MM.1S (cell line): Measurements from ENCODE around the gene CORO1C.

Experiments
- EZH2 ChIP-seq: fragments of 300-600 bp; sonication (generic); optimal IDR thresholded peaks from 2 replicates; pipeline ENCODE3; 2017; ENCODE audit warnings: low read depth, mild to moderate bottlenecking, antibody characterized with exemption, low read length, mixed read lengths
- TF ChIP-seq, protein P1 (sequence below): fragments of 300-600 bp; sonication (generic); IDR thresholded peaks from 2 replicates; pipeline ENCODE4 v1.5.1; 2016; ENCODE audit warnings: antibody characterized with exemption, low read length, mixed read lengths

DNA sequence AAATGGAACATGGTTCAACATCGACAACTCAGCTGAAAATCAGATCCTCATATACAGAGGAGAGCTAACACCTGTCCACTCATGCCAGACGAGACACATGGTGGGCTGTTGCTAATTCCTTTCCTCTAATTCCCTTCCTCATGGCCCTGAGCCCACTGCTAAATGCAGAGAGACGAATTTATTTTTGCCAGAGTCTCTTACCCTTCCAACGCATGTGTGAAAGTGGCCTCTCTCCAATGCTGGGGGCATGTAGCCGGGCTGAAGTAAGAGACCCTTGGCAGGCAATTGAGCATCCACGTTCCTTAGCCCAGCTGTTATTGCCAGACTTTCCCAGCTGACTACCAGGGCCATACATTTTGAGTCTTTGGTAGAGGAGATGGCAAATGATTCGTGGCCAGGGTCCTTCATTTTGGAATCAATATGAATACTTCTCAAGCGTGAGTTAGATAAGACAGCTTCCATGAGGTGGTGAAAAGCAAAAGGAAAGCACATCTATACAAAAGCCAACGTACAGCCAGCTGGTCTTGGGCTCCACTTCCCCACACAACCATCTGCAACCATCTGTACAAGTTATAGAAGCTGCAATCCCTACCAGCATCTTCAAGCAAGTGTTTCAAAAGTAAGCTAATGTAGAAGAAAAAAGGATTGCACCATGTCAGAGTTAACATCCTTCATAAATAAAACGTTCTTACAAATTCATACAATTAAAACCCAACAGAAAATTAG is 28.6 kb downstream of the CORO1C start:
- TF ChIP-seq, protein P1, sequence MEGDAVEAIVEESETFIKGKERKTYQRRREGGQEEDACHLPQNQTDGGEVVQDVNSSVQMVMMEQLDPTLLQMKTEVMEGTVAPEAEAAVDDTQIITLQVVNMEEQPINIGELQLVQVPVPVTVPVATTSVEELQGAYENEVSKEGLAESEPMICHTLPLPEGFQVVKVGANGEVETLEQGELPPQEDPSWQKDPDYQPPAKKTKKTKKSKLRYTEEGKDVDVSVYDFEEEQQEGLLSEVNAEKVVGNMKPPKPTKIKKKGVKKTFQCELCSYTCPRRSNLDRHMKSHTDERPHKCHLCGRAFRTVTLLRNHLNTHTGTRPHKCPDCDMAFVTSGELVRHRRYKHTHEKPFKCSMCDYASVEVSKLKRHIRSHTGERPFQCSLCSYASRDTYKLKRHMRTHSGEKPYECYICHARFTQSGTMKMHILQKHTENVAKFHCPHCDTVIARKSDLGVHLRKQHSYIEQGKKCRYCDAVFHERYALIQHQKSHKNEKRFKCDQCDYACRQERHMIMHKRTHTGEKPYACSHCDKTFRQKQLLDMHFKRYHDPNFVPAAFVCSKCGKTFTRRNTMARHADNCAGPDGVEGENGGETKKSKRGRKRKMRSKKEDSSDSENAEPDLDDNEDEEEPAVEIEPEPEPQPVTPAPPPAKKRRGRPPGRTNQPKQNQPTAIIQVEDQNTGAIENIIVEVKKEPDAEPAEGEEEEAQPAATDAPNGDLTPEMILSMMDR: no peak
- TF ChIP-seq EZH2: no peak
